Ishikawa (cell line): ENCODE results near the gene SLC25A11.

Source experiments
- CEBPB ChIP-seq: IDR thresholded peaks from 2 replicates; pipeline ENCODE4 v1.6.1; 2012
- CREB1 ChIP-seq: IDR thresholded peaks from 2 replicates; pipeline ENCODE4 v1.6.1; 2012; ENCODE audit warnings: low read depth
- EGR1 ChIP-seq: IDR thresholded peaks from 2 replicates; pipeline ENCODE4 v1.6.1; 2012
- EP300 ChIP-seq: IDR thresholded peaks from 2 replicates; pipeline ENCODE4 v1.6.1; 2012; ENCODE audit warnings: borderline replicate concordance
- FOXM1 ChIP-seq: IDR thresholded peaks from 2 replicates; pipeline ENCODE4 v1.6.1; 2012; ENCODE audit warnings: low read depth, borderline replicate concordance
- NFIC ChIP-seq: IDR thresholded peaks from 2 replicates; pipeline ENCODE4 v1.6.1; 2012
- RAD21 ChIP-seq: IDR thresholded peaks from 2 replicates; pipeline ENCODE4 v1.6.1; 2012; ENCODE audit warnings: low read depth
- TAF1 ChIP-seq: IDR thresholded peaks from 2 replicates; pipeline ENCODE4 v1.6.1; 2012; ENCODE audit warnings: low read depth, mild to moderate bottlenecking
- TCF12 ChIP-seq: IDR thresholded peaks from 2 replicates; pipeline ENCODE4 v1.6.1; 2012; ENCODE audit warnings: low read depth
- TEAD4 ChIP-seq: IDR thresholded peaks from 2 replicates; pipeline ENCODE4 v1.6.1; 2012
- YY1 ChIP-seq: IDR thresholded peaks from 2 replicates; pipeline ENCODE4 v1.6.1; 2012; ENCODE audit warnings: low read depth
- ZBTB7A ChIP-seq: IDR thresholded peaks from 2 replicates; pipeline ENCODE4 v1.6.1; 2012; ENCODE audit warnings: low read depth
- TF ChIP-seq, protein P1 (sequence below): IDR thresholded peaks from 2 replicates; pipeline ENCODE4 v1.6.1; 2012
- TF ChIP-seq, protein P2 (sequence below): IDR thresholded peaks from 2 replicates; pipeline ENCODE4 v1.6.1; 2012; ENCODE audit warnings: low read depth, mild to moderate bottlenecking
- TF ChIP-seq, protein P3 (sequence below): IDR thresholded peaks from 2 replicates; pipeline ENCODE4 v1.6.1; 2012

The SLC25A11 gene

DNA sequence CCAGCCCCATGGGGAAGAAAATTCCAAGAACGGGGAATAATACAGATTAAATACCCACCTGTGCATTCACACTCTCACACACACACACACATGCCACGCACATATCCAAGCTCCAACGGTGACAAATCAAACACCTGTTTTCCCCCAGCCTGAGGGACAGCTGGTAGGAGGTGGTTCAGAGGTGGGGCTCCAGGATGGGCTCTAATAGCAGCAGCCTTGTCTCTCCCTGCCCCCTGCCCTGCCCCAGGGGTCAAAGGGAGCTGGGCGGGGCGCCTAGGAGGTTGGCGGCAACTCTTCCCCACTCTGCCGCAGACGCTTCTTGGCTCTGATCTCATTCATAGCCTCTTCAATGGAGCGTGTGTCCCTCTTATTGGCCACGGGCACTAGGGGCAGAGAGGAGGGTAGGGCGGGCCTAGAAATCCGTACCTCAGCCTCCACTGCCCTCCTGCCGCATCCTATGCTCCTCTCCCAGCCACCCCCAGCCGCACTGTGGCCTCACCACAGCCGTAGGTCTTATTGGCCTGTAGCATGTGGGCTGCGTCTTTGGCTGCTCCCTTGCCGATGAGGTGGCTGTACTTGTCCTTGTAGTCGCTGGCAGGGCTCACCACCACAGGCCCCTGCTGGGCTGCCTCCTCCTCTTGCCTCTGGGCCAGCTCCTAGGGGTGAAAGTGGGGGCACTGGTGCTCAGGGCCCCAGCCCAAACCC is 19.6 kb upstream of the SLC25A11 start:
- no peak for TF ChIP-seq TEAD4
- no peak for TF ChIP-seq CEBPB
- no peak for TF ChIP-seq EGR1
- no peak for TF ChIP-seq EP300
- TF ChIP-seq CREB1: no peak
- TF ChIP-seq TAF1: no peak

DNA sequence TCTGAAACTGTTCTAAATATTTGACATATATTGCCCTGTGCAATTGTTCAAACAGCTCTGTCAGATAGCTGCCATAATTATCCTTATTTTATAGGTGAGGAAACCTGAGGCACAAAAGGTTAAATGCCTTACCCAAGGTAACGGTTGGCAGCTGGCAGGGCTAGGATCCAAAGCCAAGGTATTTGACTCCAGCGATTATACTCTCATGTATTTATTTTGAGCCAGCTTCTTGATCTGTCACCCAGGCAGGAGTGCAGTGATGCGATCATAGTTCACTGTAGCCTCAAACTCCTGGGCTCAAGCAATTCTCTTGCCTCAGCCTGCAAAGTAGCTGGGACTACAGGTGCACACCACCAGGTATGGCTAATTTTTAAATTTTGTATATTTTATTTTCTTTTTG is 18.3 kb upstream of the SLC25A11 start:
- TF ChIP-seq CEBPB (no peak), YY1 (no peak), TAF1 (no peak), CREB1 (no peak), TEAD4 (no peak), NFIC (no peak), FOXM1 (no peak), RAD21 (no peak), EGR1 (no peak), TCF12 (no peak), EP300 (no peak), ZBTB7A (no peak)
- TF ChIP-seq, protein P1, sequence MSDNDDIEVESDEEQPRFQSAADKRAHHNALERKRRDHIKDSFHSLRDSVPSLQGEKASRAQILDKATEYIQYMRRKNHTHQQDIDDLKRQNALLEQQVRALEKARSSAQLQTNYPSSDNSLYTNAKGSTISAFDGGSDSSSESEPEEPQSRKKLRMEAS: no peak
- TF ChIP-seq, protein P2, sequence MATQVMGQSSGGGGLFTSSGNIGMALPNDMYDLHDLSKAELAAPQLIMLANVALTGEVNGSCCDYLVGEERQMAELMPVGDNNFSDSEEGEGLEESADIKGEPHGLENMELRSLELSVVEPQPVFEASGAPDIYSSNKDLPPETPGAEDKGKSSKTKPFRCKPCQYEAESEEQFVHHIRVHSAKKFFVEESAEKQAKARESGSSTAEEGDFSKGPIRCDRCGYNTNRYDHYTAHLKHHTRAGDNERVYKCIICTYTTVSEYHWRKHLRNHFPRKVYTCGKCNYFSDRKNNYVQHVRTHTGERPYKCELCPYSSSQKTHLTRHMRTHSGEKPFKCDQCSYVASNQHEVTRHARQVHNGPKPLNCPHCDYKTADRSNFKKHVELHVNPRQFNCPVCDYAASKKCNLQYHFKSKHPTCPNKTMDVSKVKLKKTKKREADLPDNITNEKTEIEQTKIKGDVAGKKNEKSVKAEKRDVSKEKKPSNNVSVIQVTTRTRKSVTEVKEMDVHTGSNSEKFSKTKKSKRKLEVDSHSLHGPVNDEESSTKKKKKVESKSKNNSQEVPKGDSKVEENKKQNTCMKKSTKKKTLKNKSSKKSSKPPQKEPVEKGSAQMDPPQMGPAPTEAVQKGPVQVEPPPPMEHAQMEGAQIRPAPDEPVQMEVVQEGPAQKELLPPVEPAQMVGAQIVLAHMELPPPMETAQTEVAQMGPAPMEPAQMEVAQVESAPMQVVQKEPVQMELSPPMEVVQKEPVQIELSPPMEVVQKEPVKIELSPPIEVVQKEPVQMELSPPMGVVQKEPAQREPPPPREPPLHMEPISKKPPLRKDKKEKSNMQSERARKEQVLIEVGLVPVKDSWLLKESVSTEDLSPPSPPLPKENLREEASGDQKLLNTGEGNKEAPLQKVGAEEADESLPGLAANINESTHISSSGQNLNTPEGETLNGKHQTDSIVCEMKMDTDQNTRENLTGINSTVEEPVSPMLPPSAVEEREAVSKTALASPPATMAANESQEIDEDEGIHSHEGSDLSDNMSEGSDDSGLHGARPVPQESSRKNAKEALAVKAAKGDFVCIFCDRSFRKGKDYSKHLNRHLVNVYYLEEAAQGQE: no peak
- TF ChIP-seq, protein P3, sequence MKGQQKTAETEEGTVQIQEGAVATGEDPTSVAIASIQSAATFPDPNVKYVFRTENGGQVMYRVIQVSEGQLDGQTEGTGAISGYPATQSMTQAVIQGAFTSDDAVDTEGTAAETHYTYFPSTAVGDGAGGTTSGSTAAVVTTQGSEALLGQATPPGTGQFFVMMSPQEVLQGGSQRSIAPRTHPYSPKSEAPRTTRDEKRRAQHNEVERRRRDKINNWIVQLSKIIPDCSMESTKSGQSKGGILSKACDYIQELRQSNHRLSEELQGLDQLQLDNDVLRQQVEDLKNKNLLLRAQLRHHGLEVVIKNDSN: no peak

DNA sequence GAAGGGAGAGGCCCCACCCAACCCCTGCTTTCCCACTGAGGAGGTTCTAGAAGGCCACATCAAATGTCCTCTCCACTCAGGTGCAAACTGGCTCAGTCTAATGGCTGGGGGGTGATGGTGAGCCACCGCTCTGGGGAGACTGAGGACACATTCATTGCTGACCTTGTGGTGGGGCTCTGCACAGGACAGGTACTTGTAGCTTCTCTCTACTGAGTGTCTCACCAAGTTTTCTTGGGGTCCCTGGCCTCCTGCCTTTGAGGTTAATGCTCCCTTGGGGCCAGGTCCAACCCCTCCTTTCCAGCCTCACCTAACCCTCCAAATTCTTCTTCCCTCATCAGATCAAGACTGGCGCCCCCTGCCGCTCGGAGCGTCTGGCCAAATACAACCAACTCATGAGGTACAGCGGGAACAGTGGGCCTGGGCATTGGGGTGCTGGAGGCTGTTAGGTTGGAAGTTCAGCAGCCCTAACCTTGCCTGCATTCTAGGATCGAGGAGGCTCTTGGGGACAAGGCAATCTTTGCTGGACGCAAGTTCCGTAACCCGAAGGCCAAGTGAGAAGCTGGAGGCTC is 16.7 kb upstream of the SLC25A11 start:
- TF ChIP-seq EGR1 (no peak), ZBTB7A (no peak), EP300 (no peak), TEAD4 (no peak), TAF1 (no peak), FOXM1 (no peak), CEBPB (no peak), TCF12 (no peak), YY1 (no peak), RAD21 (no peak), NFIC (no peak), CREB1 (no peak)
- TF ChIP-seq, protein P2: no peak
- TF ChIP-seq, protein P3: no peak
- TF ChIP-seq, protein P1: no peak

DNA sequence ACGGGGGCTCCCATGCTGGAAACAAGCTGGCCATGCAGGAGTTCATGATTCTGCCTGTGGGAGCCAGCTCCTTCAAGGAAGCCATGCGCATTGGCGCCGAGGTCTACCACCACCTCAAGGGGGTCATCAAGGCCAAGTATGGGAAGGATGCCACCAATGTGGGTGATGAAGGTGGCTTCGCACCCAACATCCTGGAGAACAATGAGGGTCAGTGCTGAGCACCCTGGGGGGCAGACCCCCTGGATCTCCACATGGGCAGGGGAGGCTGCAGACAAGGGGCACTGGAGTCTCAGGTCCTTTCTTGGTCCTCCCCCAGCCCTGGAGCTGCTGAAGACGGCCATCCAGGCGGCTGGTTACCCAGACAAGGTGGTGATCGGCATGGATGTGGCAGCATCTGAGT is 15.2 kb upstream of the SLC25A11 start:
- TF ChIP-seq EGR1: no peak
- no peak for TF ChIP-seq TAF1
- no peak for TF ChIP-seq RAD21
- TF ChIP-seq, protein P3: no peak
- TF ChIP-seq NFIC: no peak
- no peak for TF ChIP-seq YY1
- TF ChIP-seq TCF12: no peak
- TF ChIP-seq CREB1: no peak
- TF ChIP-seq EP300: no peak
- TF ChIP-seq, protein P1: no peak
- TF ChIP-seq FOXM1: no peak
- TF ChIP-seq, protein P2: no peak
- TF ChIP-seq TEAD4: no peak
- no peak for TF ChIP-seq CEBPB
- TF ChIP-seq ZBTB7A: no peak
